PC-3 (cell line): Measurements from ENCODE around the gene AMMECR1. TPM values are rescaled to one million over a fixed set of nuclear protein-coding genes. Genes with fewer than 3 reads are reported as not detected.
A peak's percentile ranks its signal among the peaks of the same experiment; 100 is the strongest.

Experiments used
- ATAC-seq: fragments of 200-7000 bp; cut with Tn5 transposase; 2 replicates; pipeline ENCODE4 v1.9.1; 2020; ENCODE audit warnings: mild to moderate bottlenecking, moderate library complexity
- BruUV-seq: library from RNA; stranded (reverse); fragments of 400-500 nt; replicated peaks from 2 replicates; lab custom pipeline; 2021; lab: Mats Ljungman, UMichigan
- CTCF ChIA-PET: fragments of 300-600 bp; sonication (Branson Sonifier 250); formaldehyde crosslinking; loops from one replicate; lab custom pipeline; 2022; ENCODE audit warnings: antibody characterized with exemption; lab: Charles Lee
- POLR2A ChIA-PET: fragments of 300-600 bp; sonication (Branson Sonifier 250); formaldehyde crosslinking; loops from one replicate; lab custom pipeline; 2022; ENCODE audit warnings: antibody characterized with exemption; ENCODE audit not compliant: unreplicated experiment; lab: Charles Lee
- DNase-seq: peaks from one replicate; pipeline ENCODE4 v3.0.0-alpha.2; 2015
- H2AFZ ChIP-seq: fragments of 300-600 bp; sonication (generic); 2 replicates; pipeline ENCODE4 v1.6.0; 2016; ENCODE audit warnings: antibody characterized with exemption, low read length
- H3F3A ChIP-seq: fragments of 300-600 bp; sonication (generic); one replicate; pipeline ENCODE4 v1.6.0; 2017; ENCODE audit warnings: antibody characterized with exemption, low read length, control low read depth, mild to moderate bottlenecking; ENCODE audit not compliant: unreplicated experiment
- H3K27ac ChIP-seq: fragments of 300-600 bp; sonication (generic); 2 replicates; pipeline ENCODE4 v1.5.1; 2016; ENCODE audit warnings: mild to moderate bottlenecking, low read length
- H3K27me3 ChIP-seq: fragments of 300-600 bp; sonication (generic); 2 replicates; pipeline ENCODE4 v1.6.1; 2016; ENCODE audit warnings: low read length, mixed read lengths
- H3K36me3 ChIP-seq: fragments of 300-600 bp; sonication (generic); 2 replicates; pipeline ENCODE4 v1.6.1; 2016; ENCODE audit warnings: low read depth, mixed run types, low read length, mixed read lengths
- H3K4me1 ChIP-seq: fragments of 300-600 bp; sonication (generic); 2 replicates; pipeline ENCODE4 v1.5.1; 2016; ENCODE audit warnings: low read length; ENCODE audit not compliant: insufficient read depth
- H3K4me2 ChIP-seq: fragments of 300-600 bp; sonication (generic); 2 replicates; pipeline ENCODE4 v1.6.0; 2016; ENCODE audit warnings: low read length
- H3K4me3 ChIP-seq: fragments of 300-600 bp; sonication (generic); 2 replicates; pipeline ENCODE4 v1.5.1; 2016; ENCODE audit warnings: mild to moderate bottlenecking, low read length, mixed read lengths
- H3K79me2 ChIP-seq: fragments of 300-600 bp; sonication (generic); 2 replicates; pipeline ENCODE4 v1.6.1; 2017; ENCODE audit warnings: low read length, mixed read lengths
- H3K9ac ChIP-seq: fragments of 300-600 bp; sonication (generic); 2 replicates; pipeline ENCODE4 v1.6.0; 2016; ENCODE audit warnings: mild to moderate bottlenecking, low read length
- H3K9me2 ChIP-seq: fragments of 300-600 bp; sonication (generic); replicated peaks from 2 replicates; pipeline ENCODE4 v1.6.1; 2016; ENCODE audit warnings: mixed run types, low read length, mixed read lengths
- H3K9me3 ChIP-seq: fragments of 300-600 bp; sonication (generic); 2 replicates; pipeline ENCODE4 v1.6.1; 2016; ENCODE audit warnings: low read length, mixed read lengths
- H4K20me1 ChIP-seq: fragments of 300-600 bp; sonication (generic); 2 replicates; pipeline ENCODE4 v1.6.1; 2016; ENCODE audit warnings: low read length, mixed read lengths
- EZH2 ChIP-seq: fragments of 300-600 bp; sonication (generic); IDR thresholded peaks from one replicate; pipeline ENCODE4 v1.6.1; 2017; ENCODE audit warnings: antibody characterized with exemption, mild to moderate bottlenecking, low read length; ENCODE audit not compliant: unreplicated experiment
- EZH2phosphoT487 ChIP-seq: fragments of 300-600 bp; sonication (generic); IDR thresholded peaks from 2 replicates; pipeline ENCODE4 v1.6.1; 2018; ENCODE audit warnings: mild to moderate bottlenecking, antibody characterized with exemption, low read length, borderline replicate concordance
- intact Hi-C: fragments of 100-400 bp; cut with micrococcal nuclease; formaldehyde crosslinking; loops from 2 replicates; pipeline ENCODE4 v1.9.0; 2023
- total RNA-seq: library from RNA; depleted of rRNA; stranded (reverse); fragments of >200 nt; gene quantifications from 2 replicates; pipeline ENCODE4 v1.2.3, GENCODE V29; 2014
- TF ChIP-seq, protein P1 (sequence below): fragments of 300-600 bp; sonication (generic); conservative IDR thresholded peaks from 2 replicates; pipeline ENCODE4 v1.5.1; 2017; ENCODE audit warnings: antibody characterized with exemption, low read depth, mild to moderate bottlenecking, low read length

AMMECR1 gene
- total RNA-seq, 1 experiment from 2014 or later, result 14.2 TPM

DNA sequence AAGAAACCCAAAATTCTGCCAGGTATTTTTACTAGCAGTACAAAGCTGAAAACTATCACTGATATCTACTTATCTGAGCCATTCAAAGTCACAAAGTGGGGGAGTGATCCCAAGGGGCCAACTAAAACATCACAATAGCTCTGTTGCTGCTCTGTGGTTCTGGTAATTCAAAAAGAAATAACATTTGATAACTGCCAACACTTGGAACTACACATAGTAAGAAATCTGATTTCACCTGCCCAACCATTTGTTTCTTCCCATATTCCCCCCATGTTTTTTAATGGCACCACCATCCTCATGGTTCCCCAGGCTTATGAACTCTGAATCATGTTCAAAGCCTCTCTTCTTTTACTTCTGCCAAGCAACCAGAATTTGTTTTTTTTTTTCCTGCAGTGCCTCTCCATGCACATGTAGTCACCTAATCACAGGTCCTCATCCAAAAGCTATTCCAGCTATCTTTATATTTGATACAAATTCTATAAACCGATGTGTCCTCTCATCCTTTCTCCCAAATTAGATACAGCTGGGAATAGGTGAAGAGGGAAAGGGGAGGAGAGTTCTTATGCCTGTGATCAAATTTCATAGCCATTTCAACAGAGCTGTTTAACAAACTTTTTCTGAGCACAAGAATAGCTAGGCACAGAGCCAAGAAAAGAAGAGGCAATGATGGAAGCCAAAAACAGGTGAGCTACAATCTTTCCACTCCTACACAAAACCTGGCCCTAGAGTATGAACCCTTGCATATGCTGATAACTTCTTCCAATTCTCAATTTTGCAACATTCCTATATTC, 7.7 kb downstream of the AMMECR1 start:
- no peak; the same call in 1 of the 2 replicates for ATAC-seq
- Histone ChIP-seq H3K4me1 (peaks cover 14% of the 10 kb centered on the region), H3F3A (no peaks in the 10 kb centered on the region), H3K9ac (no peak overlapping the region), H3K4me3 (no peak overlapping the region), H3K36me3 (no peaks in the 10 kb centered on the region), H3K79me2 (peaks cover 95% of the 10 kb centered on the region), H3K4me2 (no peak overlapping the region), H4K20me1 (peaks cover 20% of the 10 kb centered on the region; the same call in 1 of the 2 replicates), H3K9me3 (no peaks in the 10 kb centered on the region), H3K27me3 (no peaks in the 10 kb centered on the region), H3K9me2 (no peaks in the 10 kb centered on the region), H3K27ac (no peak overlapping the region), H2AFZ (no peak overlapping the region)
- ChIA-PET CTCF (no interaction called here), POLR2A (interaction anchor here (0.5 kb wide), 1 partner anchor 100 kb away, joined by 3 read pairs; no protein-coding TSS in a partner anchor)
- DNase-seq, result peak; percentile 53
- intact Hi-C loops, result no loop called here
- no TSS peak for BruUV-seq
- TF ChIP-seq, protein P1, sequence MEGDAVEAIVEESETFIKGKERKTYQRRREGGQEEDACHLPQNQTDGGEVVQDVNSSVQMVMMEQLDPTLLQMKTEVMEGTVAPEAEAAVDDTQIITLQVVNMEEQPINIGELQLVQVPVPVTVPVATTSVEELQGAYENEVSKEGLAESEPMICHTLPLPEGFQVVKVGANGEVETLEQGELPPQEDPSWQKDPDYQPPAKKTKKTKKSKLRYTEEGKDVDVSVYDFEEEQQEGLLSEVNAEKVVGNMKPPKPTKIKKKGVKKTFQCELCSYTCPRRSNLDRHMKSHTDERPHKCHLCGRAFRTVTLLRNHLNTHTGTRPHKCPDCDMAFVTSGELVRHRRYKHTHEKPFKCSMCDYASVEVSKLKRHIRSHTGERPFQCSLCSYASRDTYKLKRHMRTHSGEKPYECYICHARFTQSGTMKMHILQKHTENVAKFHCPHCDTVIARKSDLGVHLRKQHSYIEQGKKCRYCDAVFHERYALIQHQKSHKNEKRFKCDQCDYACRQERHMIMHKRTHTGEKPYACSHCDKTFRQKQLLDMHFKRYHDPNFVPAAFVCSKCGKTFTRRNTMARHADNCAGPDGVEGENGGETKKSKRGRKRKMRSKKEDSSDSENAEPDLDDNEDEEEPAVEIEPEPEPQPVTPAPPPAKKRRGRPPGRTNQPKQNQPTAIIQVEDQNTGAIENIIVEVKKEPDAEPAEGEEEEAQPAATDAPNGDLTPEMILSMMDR, result no peak
- no peak for TF ChIP-seq EZH2
- no peak for TF ChIP-seq EZH2phosphoT487

- H3K79me2 ChIP-seq, result peaks cover 91% of the 10 kb centered on the region
- no TSS peak for BruUV-seq
- intact Hi-C loops, result no loop called here
- H4K20me1 ChIP-seq, result peaks cover 3% of the 10 kb centered on the region; the same call in 1 of the 2 replicates
- no peak overlapping the region for H3K9ac ChIP-seq
- ChIA-PET POLR2A (no interaction called here), CTCF (no interaction called here)
- no peak overlapping the region for H3K4me3 ChIP-seq
- H3K27me3 ChIP-seq, result no peaks in the 10 kb centered on the region
- TF ChIP-seq, protein P1, result no peak
- no peak for TF ChIP-seq EZH2phosphoT487
- no peak for TF ChIP-seq EZH2
- H3K27ac ChIP-seq, result no peak overlapping the region
- no peaks in the 10 kb centered on the region for H3K9me2 ChIP-seq
- no peak overlapping the region for H2AFZ ChIP-seq
- no peak for ATAC-seq
- H3K9me3 ChIP-seq, result no peaks in the 10 kb centered on the region
- H3K36me3 ChIP-seq, result no peaks in the 10 kb centered on the region
- H3K4me2 ChIP-seq, result no peak overlapping the region
- no peaks in the 10 kb centered on the region for H3F3A ChIP-seq
- no peak for DNase-seq
- H3K4me1 ChIP-seq, result peaks cover 9% of the 10 kb centered on the region; the same call in 1 of the 2 replicates
Observed at GRCh38 chrX:110308220-110308619, 9.7 kb downstream of the AMMECR1 start.

DNA sequence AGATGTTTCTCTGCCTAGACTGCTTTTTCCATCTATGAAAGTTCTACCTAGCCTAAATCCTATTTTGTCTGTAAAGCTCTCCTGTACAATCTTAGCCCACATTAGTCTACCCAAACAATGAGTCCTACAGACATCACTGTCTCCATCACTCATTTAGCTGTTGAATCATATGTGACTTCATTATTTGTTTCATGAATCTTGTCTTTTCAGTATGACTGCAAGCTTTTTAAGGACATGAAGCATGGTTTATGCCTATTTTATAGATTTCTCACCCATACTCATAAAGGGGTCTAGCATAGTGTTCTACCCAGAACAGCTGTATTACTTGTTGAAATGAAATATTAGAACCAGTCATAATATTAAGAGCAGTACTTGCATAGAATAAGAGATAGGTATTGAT, 13.0 kb downstream of the AMMECR1 start:
- H2AFZ ChIP-seq, result no peak overlapping the region
- ChIA-PET CTCF (no interaction called here), POLR2A (interaction anchor here (0.5 kb wide), 1 partner anchor 35 kb away, joined by 5 read pairs; no protein-coding TSS in a partner anchor)
- H3K27me3 ChIP-seq, result no peaks in the 10 kb centered on the region
- no peaks in the 10 kb centered on the region for H3F3A ChIP-seq
- no peak overlapping the region for H3K4me2 ChIP-seq
- H3K9ac ChIP-seq, result no peak overlapping the region
- no peaks in the 10 kb centered on the region for H3K4me1 ChIP-seq
- DNase-seq (no peak), ATAC-seq (no peak)
- peaks cover 3% of the 10 kb centered on the region; the same call in 1 of the 2 replicates for H4K20me1 ChIP-seq
- H3K9me3 ChIP-seq, result no peaks in the 10 kb centered on the region
- no peaks in the 10 kb centered on the region for H3K36me3 ChIP-seq
- H3K79me2 ChIP-seq, result peaks cover 83% of the 10 kb centered on the region
- H3K27ac ChIP-seq, result no peak overlapping the region
- no TSS peak for BruUV-seq
- no peak overlapping the region for H3K4me3 ChIP-seq
- intact Hi-C loops, result no loop called here
- TF ChIP-seq, protein P1, result no peak
- H3K9me2 ChIP-seq, result no peaks in the 10 kb centered on the region
